ENCODE data around the gene FIGN.

The FIGN gene

DNA sequence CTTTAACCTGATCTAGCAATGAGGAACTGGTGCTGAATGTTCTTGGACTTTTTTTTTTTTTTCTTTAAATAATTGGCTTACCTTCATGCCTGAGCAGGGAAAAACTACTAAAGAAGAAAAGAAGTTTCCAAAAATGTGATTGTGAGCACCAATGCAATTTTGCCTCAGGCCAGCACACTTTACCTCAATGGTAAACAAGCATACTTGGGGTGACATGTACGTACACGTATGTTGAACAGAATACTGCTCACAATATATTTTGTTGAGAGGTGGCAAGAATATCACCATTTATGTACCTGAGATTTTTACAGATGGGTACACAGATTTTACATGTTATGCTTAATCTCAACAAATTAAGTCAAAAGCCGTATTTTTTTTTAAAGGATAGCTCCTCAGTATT is 144.3 kb downstream of the FIGN start:
- no peak overlapping the region for H3K27ac ChIP-seq (ENCODE audit: low read depth, low read length, poor library complexity, severe bottlenecking)
- no peaks in the 10 kb centered on the region for H3K36me3 ChIP-seq (ENCODE audit: insufficient read depth, low read length)
- no peaks in the 10 kb centered on the region for H3F3A ChIP-seq (ENCODE audit: insufficient read depth, low read length)
- no peaks in the 10 kb centered on the region for H4K20me1 ChIP-seq (ENCODE audit: insufficient read depth, low read length)
- no peaks in the 10 kb centered on the region for H3K79me2 ChIP-seq (ENCODE audit: insufficient read depth, low read length)
- H3K9me3 ChIP-seq (ENCODE audit: low read length) = no peaks in the 10 kb centered on the region
- H3K4me1 ChIP-seq (ENCODE audit: insufficient read depth, low read length, severe bottlenecking) = no peaks in the 10 kb centered on the region
- H3K27me3 ChIP-seq (ENCODE audit: insufficient read depth, low read length) = no peaks in the 10 kb centered on the region
- no peak overlapping the region for H3K4me3 ChIP-seq (ENCODE audit: low read depth, low read length, poor library complexity, severe bottlenecking)
- no peak overlapping the region for H3K4me2 ChIP-seq (ENCODE audit: low read length)
- no peak overlapping the region for H3K9ac ChIP-seq (ENCODE audit: low read length)
- H2AFZ ChIP-seq (ENCODE audit: low read length) = no peak overlapping the region
- TF ChIP-seq EZH2 (IDR thresholded peaks at IDR 0.05; ENCODE audit: borderline replicate concordance, low read length) = no peak
- TF ChIP-seq, protein P1, sequence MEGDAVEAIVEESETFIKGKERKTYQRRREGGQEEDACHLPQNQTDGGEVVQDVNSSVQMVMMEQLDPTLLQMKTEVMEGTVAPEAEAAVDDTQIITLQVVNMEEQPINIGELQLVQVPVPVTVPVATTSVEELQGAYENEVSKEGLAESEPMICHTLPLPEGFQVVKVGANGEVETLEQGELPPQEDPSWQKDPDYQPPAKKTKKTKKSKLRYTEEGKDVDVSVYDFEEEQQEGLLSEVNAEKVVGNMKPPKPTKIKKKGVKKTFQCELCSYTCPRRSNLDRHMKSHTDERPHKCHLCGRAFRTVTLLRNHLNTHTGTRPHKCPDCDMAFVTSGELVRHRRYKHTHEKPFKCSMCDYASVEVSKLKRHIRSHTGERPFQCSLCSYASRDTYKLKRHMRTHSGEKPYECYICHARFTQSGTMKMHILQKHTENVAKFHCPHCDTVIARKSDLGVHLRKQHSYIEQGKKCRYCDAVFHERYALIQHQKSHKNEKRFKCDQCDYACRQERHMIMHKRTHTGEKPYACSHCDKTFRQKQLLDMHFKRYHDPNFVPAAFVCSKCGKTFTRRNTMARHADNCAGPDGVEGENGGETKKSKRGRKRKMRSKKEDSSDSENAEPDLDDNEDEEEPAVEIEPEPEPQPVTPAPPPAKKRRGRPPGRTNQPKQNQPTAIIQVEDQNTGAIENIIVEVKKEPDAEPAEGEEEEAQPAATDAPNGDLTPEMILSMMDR (IDR thresholded peaks at IDR 0.05; ENCODE audit: low read length) = no peak
- no peaks in the 10 kb centered on the region for H3K9me2 ChIP-seq (ENCODE audit: low read depth, low read length)

DNA sequence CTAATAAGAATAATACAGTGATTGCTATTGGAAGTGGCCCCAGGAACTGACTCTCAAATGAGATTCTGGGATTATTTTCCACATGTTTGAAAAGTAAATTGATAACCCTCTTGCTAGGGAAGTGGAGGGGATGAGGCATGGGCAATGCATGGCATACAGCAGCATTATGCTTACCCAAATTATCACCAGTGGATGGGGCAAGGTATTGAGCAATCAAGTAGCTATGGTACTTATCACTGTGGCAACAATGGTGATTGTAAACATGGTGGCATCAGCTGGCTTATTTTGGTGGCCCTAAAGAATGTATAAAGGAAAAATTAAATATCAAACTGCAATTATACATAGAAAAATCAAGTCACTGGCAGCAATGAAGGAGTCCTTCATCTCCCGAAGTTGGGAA is 155.1 kb downstream of the FIGN start:
- Histone ChIP-seq H3K79me2 (ENCODE audit: insufficient read depth, low read length) (no peaks in the 10 kb centered on the region), H3K9me2 (ENCODE audit: low read depth, low read length) (no peaks in the 10 kb centered on the region), H3K27ac (ENCODE audit: low read depth, low read length, poor library complexity, severe bottlenecking) (no peak overlapping the region), H3K36me3 (ENCODE audit: insufficient read depth, low read length) (no peaks in the 10 kb centered on the region), H3K4me3 (ENCODE audit: low read depth, low read length, poor library complexity, severe bottlenecking) (no peak overlapping the region), H3F3A (ENCODE audit: insufficient read depth, low read length) (no peaks in the 10 kb centered on the region), H3K4me1 (ENCODE audit: insufficient read depth, low read length, severe bottlenecking) (no peaks in the 10 kb centered on the region), H3K9me3 (ENCODE audit: low read length) (no peaks in the 10 kb centered on the region), H3K4me2 (ENCODE audit: low read length) (no peak overlapping the region), H3K27me3 (ENCODE audit: insufficient read depth, low read length) (no peaks in the 10 kb centered on the region), H3K9ac (ENCODE audit: low read length) (no peak overlapping the region), H4K20me1 (ENCODE audit: insufficient read depth, low read length) (no peaks in the 10 kb centered on the region), H2AFZ (ENCODE audit: low read length) (no peak overlapping the region)
- TF ChIP-seq, protein P1 (IDR thresholded peaks at IDR 0.05; ENCODE audit: low read length) = no peak
- TF ChIP-seq EZH2 (IDR thresholded peaks at IDR 0.05; ENCODE audit: borderline replicate concordance, low read length) = no peak

DNA sequence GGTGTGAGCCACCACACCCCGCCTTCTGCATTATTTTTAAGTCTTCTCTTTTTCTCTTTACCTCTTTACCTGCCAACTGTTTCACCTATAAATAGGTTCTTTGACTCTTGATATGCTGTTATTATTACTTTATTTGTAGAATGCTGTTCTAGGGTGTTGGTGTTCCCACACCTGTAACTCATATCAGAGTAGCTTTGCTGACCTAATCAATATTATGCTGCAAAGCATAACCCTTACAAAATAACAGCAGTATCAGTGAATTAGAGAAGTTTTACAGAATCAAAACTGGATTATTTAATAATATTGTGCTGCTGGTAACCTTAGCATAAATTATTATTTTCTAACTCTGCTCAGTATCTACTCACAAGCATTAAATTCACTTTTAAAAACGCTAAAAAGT is 161.5 kb downstream of the FIGN start:
- no peak overlapping the region for H3K9ac ChIP-seq (ENCODE audit: low read length)
- no peaks in the 10 kb centered on the region for H3K27me3 ChIP-seq (ENCODE audit: insufficient read depth, low read length)
- H3K79me2 ChIP-seq (ENCODE audit: insufficient read depth, low read length) = no peaks in the 10 kb centered on the region
- no peak overlapping the region for H3K4me3 ChIP-seq (ENCODE audit: low read depth, low read length, poor library complexity, severe bottlenecking)
- H3K9me3 ChIP-seq (ENCODE audit: low read length) = no peaks in the 10 kb centered on the region
- H2AFZ ChIP-seq (ENCODE audit: low read length) = no peak overlapping the region
- H3K4me1 ChIP-seq (ENCODE audit: insufficient read depth, low read length, severe bottlenecking) = no peaks in the 10 kb centered on the region
- no peaks in the 10 kb centered on the region for H3K9me2 ChIP-seq (ENCODE audit: low read depth, low read length)
- no peaks in the 10 kb centered on the region for H3K36me3 ChIP-seq (ENCODE audit: insufficient read depth, low read length)
- TF ChIP-seq, protein P1 (IDR thresholded peaks at IDR 0.05; ENCODE audit: low read length) = no peak
- no peak for TF ChIP-seq EZH2 (IDR thresholded peaks at IDR 0.05; ENCODE audit: borderline replicate concordance, low read length)
- no peaks in the 10 kb centered on the region for H3F3A ChIP-seq (ENCODE audit: insufficient read depth, low read length)
- no peak overlapping the region for H3K4me2 ChIP-seq (ENCODE audit: low read length)
- H4K20me1 ChIP-seq (ENCODE audit: insufficient read depth, low read length) = no peaks in the 10 kb centered on the region
- no peak overlapping the region for H3K27ac ChIP-seq (ENCODE audit: low read depth, low read length, poor library complexity, severe bottlenecking)
